ENCODE data around the gene MYH8. TPM values are rescaled to one million over a fixed set of nuclear protein-coding genes. Genes with fewer than 3 reads are reported as not detected.

Gene MYH8
- total RNA-seq, 2 experiments from 2014 or later, result not detected

GRCh38 chr17:10420811-10421210, 939 bp downstream of the MYH8 start:
- ATAC-seq (no peak), DNase-seq (no peak)
- H3K27me3 Mint-ChIP-seq (ENCODE audit: low read depth), result peaks cover 3% of the 10 kb centered on the region
- H3K9me3 Mint-ChIP-seq (ENCODE audit: insufficient read depth), result no peaks in the 10 kb centered on the region
- no peak overlapping the region for H3K27ac Mint-ChIP-seq
- H3K4me3 Mint-ChIP-seq, result no peak overlapping the region
- H3K36me3 Mint-ChIP-seq (ENCODE audit: low read depth), result no peaks in the 10 kb centered on the region
- CTCF ChIA-PET, result no interaction called here
- H3K4me1 Mint-ChIP-seq (ENCODE audit: low read depth), result no peaks in the 10 kb centered on the region
- POLR2A ChIA-PET, result no interaction called here

- H3K4me1 Mint-ChIP-seq (ENCODE audit: low read depth), result no peaks in the 10 kb centered on the region
- ChIA-PET POLR2A (no interaction called here), CTCF (no interaction called here)
- DNase-seq (no peak), ATAC-seq (no peak)
- H3K27ac Mint-ChIP-seq, result no peak overlapping the region
- H3K9me3 Mint-ChIP-seq (ENCODE audit: insufficient read depth), result no peaks in the 10 kb centered on the region
- H3K27me3 Mint-ChIP-seq (ENCODE audit: low read depth), result no peaks in the 10 kb centered on the region
- H3K36me3 Mint-ChIP-seq (ENCODE audit: low read depth), result no peaks in the 10 kb centered on the region
- H3K4me3 Mint-ChIP-seq, result no peak overlapping the region
Observed at GRCh38 chr17:10417431-10417830, 4.3 kb downstream of the MYH8 start.

GRCh38 chr17:10415161-10415560, 6.6 kb downstream of the MYH8 start:
- ATAC-seq (no peak), DNase-seq (no peak)
- Mint-ChIP-seq H3K9me3 (ENCODE audit: insufficient read depth) (no peaks in the 10 kb centered on the region), H3K4me1 (ENCODE audit: low read depth) (no peaks in the 10 kb centered on the region), H3K4me3 (no peak overlapping the region), H3K27me3 (ENCODE audit: low read depth) (no peaks in the 10 kb centered on the region), H3K27ac (no peak overlapping the region), H3K36me3 (ENCODE audit: low read depth) (no peaks in the 10 kb centered on the region)
- ChIA-PET CTCF (no interaction called here), POLR2A (no interaction called here)

DNA sequence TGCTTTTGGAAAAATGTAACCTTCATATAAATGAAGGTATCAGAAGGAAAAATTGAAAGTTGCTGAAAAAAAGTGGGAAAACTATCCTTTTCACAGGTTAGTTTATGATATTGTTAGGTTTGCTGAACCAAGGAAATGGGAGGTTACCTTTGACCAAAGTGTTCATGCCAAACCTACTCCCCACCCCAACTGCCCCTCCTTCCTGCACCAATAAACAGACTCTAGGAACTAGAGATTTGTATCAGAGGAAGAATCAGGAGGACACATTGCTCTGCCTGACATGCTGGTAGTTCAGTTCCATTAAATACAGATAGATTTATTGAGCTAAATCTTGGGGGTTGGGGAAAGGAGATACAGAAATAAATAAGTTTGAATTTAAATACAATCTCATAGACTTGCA, 18.2 kb downstream of the MYH8 start:
- CTCF ChIA-PET, result no interaction called here
- H3K27me3 Mint-ChIP-seq (ENCODE audit: low read depth), result peaks cover 2% of the 10 kb centered on the region
- H3K27ac Mint-ChIP-seq, result no peak overlapping the region
- H3K9me3 Mint-ChIP-seq (ENCODE audit: insufficient read depth), result no peaks in the 10 kb centered on the region
- H3K4me1 Mint-ChIP-seq (ENCODE audit: low read depth), result no peaks in the 10 kb centered on the region
- no peak overlapping the region for H3K4me3 Mint-ChIP-seq
- no peak for ATAC-seq
- DNase-seq, result no peak
- POLR2A ChIA-PET, result no interaction called here
- no peaks in the 10 kb centered on the region for H3K36me3 Mint-ChIP-seq (ENCODE audit: low read depth)

DNA sequence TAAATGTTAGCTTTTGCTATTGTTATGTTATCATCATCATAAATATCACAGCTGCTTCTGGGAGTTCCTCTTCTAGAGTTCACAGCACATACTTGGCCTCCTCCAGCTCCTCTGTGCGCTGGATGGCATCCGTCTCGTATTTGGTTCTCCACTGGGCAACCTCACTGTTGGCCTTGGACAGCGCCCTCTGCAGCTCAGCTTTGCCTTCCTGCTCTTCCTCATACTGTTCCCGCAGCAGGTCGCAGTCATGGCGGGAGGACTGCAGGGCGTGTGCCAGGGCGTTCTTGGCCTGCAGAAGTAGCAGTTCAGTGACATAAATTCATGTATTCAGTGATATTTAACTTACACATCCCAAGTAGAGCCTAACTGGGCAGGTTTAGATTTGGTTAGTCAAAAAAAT, 23.4 kb downstream of the MYH8 start:
- Mint-ChIP-seq H3K4me3 (no peak overlapping the region), H3K36me3 (ENCODE audit: low read depth) (no peaks in the 10 kb centered on the region), H3K4me1 (ENCODE audit: low read depth) (no peaks in the 10 kb centered on the region), H3K27ac (no peak overlapping the region), H3K9me3 (ENCODE audit: insufficient read depth) (no peaks in the 10 kb centered on the region), H3K27me3 (ENCODE audit: low read depth) (peaks cover 5% of the 10 kb centered on the region)
- ChIA-PET POLR2A (no interaction called here), CTCF (no interaction called here)
- DNase-seq (no peak), ATAC-seq (no peak)

GRCh38 chr17:10396524-10397163, 25.1 kb downstream of the MYH8 start:
- Mint-ChIP-seq H3K27me3 (ENCODE audit: low read depth) (peaks cover 5% of the 10 kb centered on the region), H3K36me3 (ENCODE audit: low read depth) (no peaks in the 10 kb centered on the region), H3K9me3 (ENCODE audit: insufficient read depth) (no peaks in the 10 kb centered on the region), H3K4me3 (no peak overlapping the region), H3K27ac (no peak overlapping the region), H3K4me1 (ENCODE audit: low read depth) (no peaks in the 10 kb centered on the region)
- POLR2A ChIA-PET, result no interaction called here
- DNase-seq (no peak), ATAC-seq (no peak)
- CTCF ChIA-PET, result no interaction called here

- Mint-ChIP-seq H3K9me3 (ENCODE audit: insufficient read depth) (no peaks in the 10 kb centered on the region), H3K27ac (no peak overlapping the region), H3K4me3 (no peak overlapping the region), H3K27me3 (ENCODE audit: low read depth) (peaks cover 5% of the 10 kb centered on the region), H3K36me3 (ENCODE audit: low read depth) (no peaks in the 10 kb centered on the region), H3K4me1 (ENCODE audit: low read depth) (no peaks in the 10 kb centered on the region)
- CTCF ChIA-PET, result no interaction called here
- ATAC-seq (no peak), DNase-seq (no peak)
- POLR2A ChIA-PET, result no interaction called here
Observed at GRCh38 chr17:10394201-10394887, 27.4 kb downstream of the MYH8 start.

- ATAC-seq (no peak), DNase-seq (no peak)
- Mint-ChIP-seq H3K27ac (no peak overlapping the region), H3K36me3 (ENCODE audit: low read depth) (no peaks in the 10 kb centered on the region), H3K9me3 (ENCODE audit: insufficient read depth) (no peaks in the 10 kb centered on the region), H3K4me3 (no peak overlapping the region), H3K27me3 (ENCODE audit: low read depth) (peaks cover 5% of the 10 kb centered on the region), H3K4me1 (ENCODE audit: low read depth) (no peaks in the 10 kb centered on the region)
- ChIA-PET CTCF (no interaction called here), POLR2A (no interaction called here)
Observed at GRCh38 chr17:10392880-10393279, 28.9 kb downstream of the MYH8 start.

DNA sequence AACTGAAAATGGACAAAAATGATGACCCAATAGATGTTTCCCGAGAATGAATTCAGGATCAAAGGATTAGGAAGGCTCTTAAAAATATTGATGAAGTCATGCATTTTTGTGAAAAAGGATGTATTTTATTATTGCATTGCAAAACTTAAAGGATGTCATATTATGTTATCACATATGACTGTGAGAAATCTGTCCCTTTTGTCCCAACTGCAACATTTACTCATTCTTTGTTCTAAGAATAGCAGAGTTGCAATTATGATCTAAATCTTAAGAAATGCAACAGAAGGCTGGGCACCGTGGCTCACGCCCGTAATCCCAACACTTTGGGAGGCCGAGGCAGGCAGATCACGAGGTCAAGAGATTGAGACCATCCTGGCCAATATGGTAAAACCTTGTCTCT, 35.9 kb downstream of the MYH8 start:
- H3K27ac Mint-ChIP-seq, result no peak overlapping the region
- ChIA-PET POLR2A (no interaction called here), CTCF (no interaction called here)
- DNase-seq (no peak), ATAC-seq (no peak)
- H3K4me1 Mint-ChIP-seq (ENCODE audit: low read depth), result no peaks in the 10 kb centered on the region
- no peak overlapping the region for H3K4me3 Mint-ChIP-seq
- H3K36me3 Mint-ChIP-seq (ENCODE audit: low read depth), result no peaks in the 10 kb centered on the region
- H3K9me3 Mint-ChIP-seq (ENCODE audit: insufficient read depth), result no peaks in the 10 kb centered on the region
- peaks cover 2% of the 10 kb centered on the region for H3K27me3 Mint-ChIP-seq (ENCODE audit: low read depth)

- H3K36me3 Mint-ChIP-seq (ENCODE audit: low read depth), result no peaks in the 10 kb centered on the region
- H3K9me3 Mint-ChIP-seq (ENCODE audit: insufficient read depth), result no peaks in the 10 kb centered on the region
- ATAC-seq (no peak), DNase-seq (no peak)
- no peak overlapping the region for H3K4me3 Mint-ChIP-seq
- ChIA-PET POLR2A (no interaction called here), CTCF (no interaction called here)
- no peaks in the 10 kb centered on the region for H3K4me1 Mint-ChIP-seq (ENCODE audit: low read depth)
- peaks cover 4% of the 10 kb centered on the region for H3K27me3 Mint-ChIP-seq (ENCODE audit: low read depth)
- H3K27ac Mint-ChIP-seq, result no peak overlapping the region
Observed at GRCh38 chr17:10384175-10384574, 37.6 kb downstream of the MYH8 start.

DNA sequence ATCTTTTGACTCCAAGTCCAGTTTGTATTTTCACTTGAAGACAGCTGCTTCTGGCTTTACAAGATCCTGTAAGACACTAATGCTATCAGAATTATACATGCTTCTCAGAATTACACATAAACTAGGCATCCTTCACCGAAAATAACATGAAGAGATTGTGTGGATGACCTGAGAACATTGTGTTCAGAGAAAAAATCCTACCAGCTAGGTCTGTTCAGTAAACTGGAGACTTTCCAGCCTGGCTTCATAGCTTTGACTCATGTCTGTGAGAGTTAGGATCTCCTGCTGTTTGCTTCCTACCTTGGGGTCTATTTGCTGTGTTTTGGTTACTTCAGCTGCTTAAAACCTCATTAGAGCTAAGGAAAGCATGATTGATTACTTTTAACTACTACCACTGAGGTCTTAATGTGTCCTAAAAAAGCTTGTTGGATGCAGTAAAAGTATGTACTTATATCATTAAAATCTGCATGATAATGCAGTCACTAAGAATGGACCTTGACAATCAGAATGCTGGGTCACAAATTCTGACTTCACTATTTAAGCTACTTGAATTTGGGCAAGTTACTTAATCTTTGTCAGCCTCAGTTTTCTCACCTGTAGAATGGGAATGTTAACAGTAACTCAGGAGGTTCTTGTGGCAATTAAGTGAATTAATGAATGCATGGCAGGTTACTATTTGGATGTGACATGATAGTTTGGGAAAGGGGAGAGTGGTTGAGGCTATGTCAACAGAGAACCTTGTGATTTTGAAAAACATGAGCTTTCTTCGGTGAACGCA, 40.9 kb downstream of the MYH8 start:
- Mint-ChIP-seq H3K4me1 (ENCODE audit: low read depth) (no peaks in the 10 kb centered on the region), H3K4me3 (no peak overlapping the region), H3K36me3 (ENCODE audit: low read depth) (no peaks in the 10 kb centered on the region), H3K27ac (no peak overlapping the region), H3K9me3 (ENCODE audit: insufficient read depth) (no peaks in the 10 kb centered on the region), H3K27me3 (ENCODE audit: low read depth) (peaks cover 3% of the 10 kb centered on the region)
- ChIA-PET POLR2A (no interaction called here), CTCF (no interaction called here)
- ATAC-seq (no peak), DNase-seq (no peak)

DNA sequence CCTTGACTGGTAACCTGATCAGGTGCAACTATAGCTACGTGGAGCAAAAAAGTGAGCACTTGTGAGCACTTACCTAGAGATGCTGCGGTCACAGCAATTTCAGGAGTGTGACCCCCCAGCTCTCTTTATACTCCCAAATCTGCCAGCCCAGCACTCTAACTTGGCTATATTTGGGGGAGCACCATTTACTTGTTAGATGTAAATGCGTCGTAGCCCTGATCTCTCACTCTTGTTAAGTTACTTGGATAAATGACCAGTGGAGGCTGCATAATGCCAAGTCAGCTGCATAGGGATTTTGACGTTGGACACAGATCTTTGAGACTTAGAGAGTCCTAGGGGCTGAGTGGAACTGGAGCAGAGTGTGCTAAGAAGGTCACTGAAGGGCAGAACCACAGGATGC, 48.8 kb downstream of the MYH8 start, which contains the start of gene MYH13:
MYH13 (minus strand) TSS at position 101 of the 400 bp plus-strand sequence. CDS start 8,476 bp downstream, outside the sequence.
- H3K4me3 Mint-ChIP-seq, result no peak within 1 kb of the TSS
- DNase-seq (no peak), ATAC-seq (no peak)
- H3K27ac Mint-ChIP-seq, result no peak within 1 kb of the TSS
- POLR2A ChIA-PET, result no interaction called here
- peaks cover 11% of the 10 kb centered on the region for H3K27me3 Mint-ChIP-seq (ENCODE audit: low read depth)
- H3K9me3 Mint-ChIP-seq (ENCODE audit: insufficient read depth), result no peaks in the 10 kb centered on the region
- H3K4me1 Mint-ChIP-seq (ENCODE audit: low read depth), result no peaks in the 10 kb centered on the region
- H3K36me3 Mint-ChIP-seq (ENCODE audit: low read depth), result no peaks in the 10 kb centered on the region
- CTCF ChIA-PET, result no interaction called here

Measured in activated CD8-positive, alpha-beta T cell treated with anti-CD3 and anti-CD28 coated beads, Interleukin-2, amount 10 ng/mL, durations not matched to agents 7 days and 5 days (primary cell).